ENCODE results near the gene CHCHD3. TPM values are rescaled to one million over a fixed set of nuclear protein-coding genes. Genes with fewer than 3 reads are reported as not detected.

Gene CHCHD3
- total and polyA plus RNA-seq, 4 donors, result 20.1 to 78.0 (median 46.9) TPM

DNA sequence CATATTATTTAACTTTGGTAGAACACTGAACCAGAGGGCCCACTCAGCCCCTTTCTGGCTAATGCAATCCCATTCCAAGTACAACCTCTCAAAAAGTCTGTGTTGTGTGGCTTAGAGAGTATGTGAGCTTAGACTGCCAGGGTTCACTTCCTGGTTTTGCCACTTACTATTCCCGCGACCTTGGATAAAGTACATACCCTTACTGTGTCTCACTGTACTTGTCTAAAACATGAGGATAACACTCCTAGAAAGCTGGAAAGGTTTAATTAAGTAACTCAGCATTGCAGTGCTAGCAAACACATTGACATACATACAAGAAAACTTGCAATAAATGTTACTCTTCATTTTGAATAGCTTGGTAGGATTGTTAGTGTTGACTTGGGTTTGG is 215.8 kb downstream of the CHCHD3 start:
- 74 to 82% methylated on average over 2 of the region's 2 CpGs for WGBS, 2 donors
- no peak overlapping the region for H3K9ac ChIP-seq (ENCODE audit: insufficient read depth in 1 of 2, low read length in 2 of 2)
- no peaks in the 10 kb centered on the region for H3K27me3 ChIP-seq (ENCODE audit: control insufficient read depth in 3 of 3, insufficient read depth in 3 of 3, low read length in 2 of 3)
- H3K4me3 ChIP-seq, result no peak overlapping the region
- H3K36me3 ChIP-seq (ENCODE audit: control insufficient read depth in 4 of 4, insufficient read depth in 4 of 4, low read length in 4 of 4), result no peaks in the 10 kb centered on the region
- H3K4me1 ChIP-seq (ENCODE audit: control insufficient read depth in 5 of 5, insufficient read depth in 5 of 5, low read length in 5 of 5), result peaks cover 0 to 24% (median 3%) of the 10 kb centered on the region in 5 donors
- TF ChIP-seq, protein P1, sequence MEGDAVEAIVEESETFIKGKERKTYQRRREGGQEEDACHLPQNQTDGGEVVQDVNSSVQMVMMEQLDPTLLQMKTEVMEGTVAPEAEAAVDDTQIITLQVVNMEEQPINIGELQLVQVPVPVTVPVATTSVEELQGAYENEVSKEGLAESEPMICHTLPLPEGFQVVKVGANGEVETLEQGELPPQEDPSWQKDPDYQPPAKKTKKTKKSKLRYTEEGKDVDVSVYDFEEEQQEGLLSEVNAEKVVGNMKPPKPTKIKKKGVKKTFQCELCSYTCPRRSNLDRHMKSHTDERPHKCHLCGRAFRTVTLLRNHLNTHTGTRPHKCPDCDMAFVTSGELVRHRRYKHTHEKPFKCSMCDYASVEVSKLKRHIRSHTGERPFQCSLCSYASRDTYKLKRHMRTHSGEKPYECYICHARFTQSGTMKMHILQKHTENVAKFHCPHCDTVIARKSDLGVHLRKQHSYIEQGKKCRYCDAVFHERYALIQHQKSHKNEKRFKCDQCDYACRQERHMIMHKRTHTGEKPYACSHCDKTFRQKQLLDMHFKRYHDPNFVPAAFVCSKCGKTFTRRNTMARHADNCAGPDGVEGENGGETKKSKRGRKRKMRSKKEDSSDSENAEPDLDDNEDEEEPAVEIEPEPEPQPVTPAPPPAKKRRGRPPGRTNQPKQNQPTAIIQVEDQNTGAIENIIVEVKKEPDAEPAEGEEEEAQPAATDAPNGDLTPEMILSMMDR (IDR thresholded peaks at IDR 0.05; ENCODE audit: control extremely low read depth, extremely low read depth), result no peak
- H3K27ac ChIP-seq (ENCODE audit: low read depth in 1 of 2, low read length in 1 of 2), result peak overlapping the region; percentile 22 to 52
- ATAC-seq (ENCODE audit: insufficient read depth, low FRiP score) (no peak), DNase-seq (peak in 1 of 3 donors; percentile 19)
- H3K9me3 ChIP-seq (ENCODE audit: control insufficient read depth in 4 of 4, insufficient read depth in 3 of 4, low read length in 3 of 4), result no peaks in the 10 kb centered on the region

GRCh38 chr7:132865366-132866143 is 216.3 kb downstream of the CHCHD3 start:
- no peaks in the 10 kb centered on the region for H3K27me3 ChIP-seq (ENCODE audit: control insufficient read depth in 3 of 3, insufficient read depth in 3 of 3, low read length in 2 of 3)
- DNase-seq (peak in 2 of 3 donors; percentile 9 to 54), ATAC-seq (ENCODE audit: insufficient read depth, low FRiP score) (no peak)
- H3K27ac ChIP-seq (ENCODE audit: low read depth in 1 of 2, low read length in 1 of 2), result peak overlapping the region; percentile 22 to 52
- no peaks in the 10 kb centered on the region for H3K9me3 ChIP-seq (ENCODE audit: control insufficient read depth in 4 of 4, insufficient read depth in 3 of 4, low read length in 3 of 4)
- H3K9ac ChIP-seq (ENCODE audit: insufficient read depth in 1 of 2, low read length in 2 of 2), result no peak overlapping the region
- TF ChIP-seq, protein P1 (IDR thresholded peaks at IDR 0.05; ENCODE audit: control extremely low read depth, extremely low read depth), result no peak
- peaks cover 0 to 24% (median 3%) of the 10 kb centered on the region in 5 donors for H3K4me1 ChIP-seq (ENCODE audit: control insufficient read depth in 5 of 5, insufficient read depth in 5 of 5, low read length in 5 of 5)
- no peak overlapping the region for H3K4me3 ChIP-seq
- WGBS, 2 donors, result 57 to 71% methylated on average over 11 of the region's 11 CpGs
- no peaks in the 10 kb centered on the region for H3K36me3 ChIP-seq (ENCODE audit: control insufficient read depth in 4 of 4, insufficient read depth in 4 of 4, low read length in 4 of 4)

GRCh38 chr7:132861940-132862554 is 219.8 kb downstream of the CHCHD3 start:
- TF ChIP-seq, protein P1 (IDR thresholded peaks at IDR 0.05; ENCODE audit: control extremely low read depth, extremely low read depth), result no peak
- Histone ChIP-seq H3K4me1 (ENCODE audit: control insufficient read depth in 5 of 5, insufficient read depth in 5 of 5, low read length in 5 of 5) (peaks cover 0 to 24% (median 0%) of the 10 kb centered on the region in 5 donors), H3K9ac (ENCODE audit: insufficient read depth in 1 of 2, low read length in 2 of 2) (no peak overlapping the region), H3K9me3 (ENCODE audit: control insufficient read depth in 4 of 4, insufficient read depth in 3 of 4, low read length in 3 of 4) (no peaks in the 10 kb centered on the region), H3K4me3 (no peak overlapping the region), H3K27me3 (ENCODE audit: control insufficient read depth in 3 of 3, insufficient read depth in 3 of 3, low read length in 2 of 3) (no peaks in the 10 kb centered on the region), H3K27ac (ENCODE audit: low read depth in 1 of 2, low read length in 1 of 2) (no peak overlapping the region), H3K36me3 (ENCODE audit: control insufficient read depth in 4 of 4, insufficient read depth in 4 of 4, low read length in 4 of 4) (no peaks in the 10 kb centered on the region)
- ATAC-seq (ENCODE audit: insufficient read depth, low FRiP score) (no peak), DNase-seq (no peak)
- 95 to 97% methylated on average over 4 of the region's 4 CpGs for WGBS, 2 donors

Data from lung (tissue), 12 donors.